GM23338 (cell line): Measurements from ENCODE around the gene HAP1.

Experiments used
- EZH2 ChIP-seq: fragments of 200-600 bp; sonication (generic); IDR thresholded peaks from one replicate; pipeline ENCODE4 v1.8.0; 2017; ENCODE audit warnings: antibody characterized with exemption, mild to moderate bottlenecking, low read depth; ENCODE audit not compliant: unreplicated experiment
- JUNB ChIP-seq: IDR thresholded peaks from one replicate; pipeline ENCODE4 v1.6.1; 2016; ENCODE audit warnings: antibody characterized with exemption; ENCODE audit not compliant: unreplicated experiment
- POLR2AphosphoS5 ChIP-seq: IDR thresholded peaks from 2 replicates; pipeline ENCODE4 v1.6.1; 2016; ENCODE audit warnings: antibody characterized with exemption, low read depth
- TF ChIP-seq, protein P1 (sequence below), 2 experiments: fragments of 200-600 bp in 1 of 2; sonication (generic) in 1 of 2; conservative IDR thresholded peaks; 2 replicates each; pipeline versions ENCODE4 v1.5.1 to v1.6.1; 2016 to 2017; ENCODE audit warnings: antibody characterized with exemption in 2 of 2, low read depth in 2 of 2, mild to moderate bottlenecking in 2 of 2, moderate library complexity in 1 of 2

DNA sequence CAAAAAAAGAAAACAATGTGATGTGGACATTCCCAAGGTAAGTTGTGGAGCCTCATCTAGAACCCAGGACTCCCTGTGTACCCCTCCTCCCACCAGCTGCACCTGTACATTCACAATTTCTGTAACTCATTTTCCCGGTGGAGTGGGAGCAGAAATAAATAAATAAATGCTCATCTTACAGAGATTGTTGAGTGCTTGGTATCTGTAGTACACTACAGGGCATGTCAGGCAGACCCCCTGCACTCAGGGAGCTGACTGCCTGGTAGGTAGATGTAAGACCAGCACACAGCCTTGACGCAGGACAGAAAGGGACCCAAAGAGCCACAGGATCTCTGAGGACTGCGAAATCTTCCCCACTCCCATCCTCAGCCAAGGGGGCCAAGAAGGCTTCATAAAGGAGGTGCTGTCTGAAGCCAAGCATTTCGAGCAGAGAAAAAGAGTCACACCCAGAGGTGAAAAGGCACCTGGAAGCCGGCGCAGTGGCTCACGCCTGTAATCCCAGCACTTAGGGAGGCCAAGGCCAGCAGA, 39.2 kb downstream of the HAP1 start:
- TF ChIP-seq, protein P1, sequence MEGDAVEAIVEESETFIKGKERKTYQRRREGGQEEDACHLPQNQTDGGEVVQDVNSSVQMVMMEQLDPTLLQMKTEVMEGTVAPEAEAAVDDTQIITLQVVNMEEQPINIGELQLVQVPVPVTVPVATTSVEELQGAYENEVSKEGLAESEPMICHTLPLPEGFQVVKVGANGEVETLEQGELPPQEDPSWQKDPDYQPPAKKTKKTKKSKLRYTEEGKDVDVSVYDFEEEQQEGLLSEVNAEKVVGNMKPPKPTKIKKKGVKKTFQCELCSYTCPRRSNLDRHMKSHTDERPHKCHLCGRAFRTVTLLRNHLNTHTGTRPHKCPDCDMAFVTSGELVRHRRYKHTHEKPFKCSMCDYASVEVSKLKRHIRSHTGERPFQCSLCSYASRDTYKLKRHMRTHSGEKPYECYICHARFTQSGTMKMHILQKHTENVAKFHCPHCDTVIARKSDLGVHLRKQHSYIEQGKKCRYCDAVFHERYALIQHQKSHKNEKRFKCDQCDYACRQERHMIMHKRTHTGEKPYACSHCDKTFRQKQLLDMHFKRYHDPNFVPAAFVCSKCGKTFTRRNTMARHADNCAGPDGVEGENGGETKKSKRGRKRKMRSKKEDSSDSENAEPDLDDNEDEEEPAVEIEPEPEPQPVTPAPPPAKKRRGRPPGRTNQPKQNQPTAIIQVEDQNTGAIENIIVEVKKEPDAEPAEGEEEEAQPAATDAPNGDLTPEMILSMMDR (conservative IDR thresholded peaks at IDR 0.05; ENCODE audit: low read depth in 2 of 2): no peak
- TF ChIP-seq JUNB (no peak), POLR2AphosphoS5 (no peak), EZH2 (no peak)
